Gastrocnemius medialis (tissue), 4 donors: Measurements from ENCODE around the gene ATXN7L2.

Experiments used
- POLR2A ChIP-seq, 2 donors: fragments of 450-650 bp; IDR thresholded peaks; one replicate each; pipeline ENCODE4 v1.6.1; 2017; ENCODE audit warnings: antibody characterized with exemption in 2 of 2, mild to moderate bottlenecking in 2 of 2, moderate library complexity in 2 of 2
- TF ChIP-seq, protein P1 (sequence below), 5 experiments: fragments of 450-650 bp in 3 of 5; fragments of 200-600 bp in 2 of 5; sonication (generic) in 2 of 5; IDR thresholded peaks in 4 of 5; conservative IDR thresholded peaks in 1 of 5; 1 replicate in 4 of 5; 2 replicates in 1 of 5; pipeline ENCODE4 v1.5.1; 2016 to 2019; ENCODE audit warnings: antibody characterized with exemption in 5 of 5, mild to moderate bottlenecking in 3 of 5, moderate library complexity in 3 of 5

DNA sequence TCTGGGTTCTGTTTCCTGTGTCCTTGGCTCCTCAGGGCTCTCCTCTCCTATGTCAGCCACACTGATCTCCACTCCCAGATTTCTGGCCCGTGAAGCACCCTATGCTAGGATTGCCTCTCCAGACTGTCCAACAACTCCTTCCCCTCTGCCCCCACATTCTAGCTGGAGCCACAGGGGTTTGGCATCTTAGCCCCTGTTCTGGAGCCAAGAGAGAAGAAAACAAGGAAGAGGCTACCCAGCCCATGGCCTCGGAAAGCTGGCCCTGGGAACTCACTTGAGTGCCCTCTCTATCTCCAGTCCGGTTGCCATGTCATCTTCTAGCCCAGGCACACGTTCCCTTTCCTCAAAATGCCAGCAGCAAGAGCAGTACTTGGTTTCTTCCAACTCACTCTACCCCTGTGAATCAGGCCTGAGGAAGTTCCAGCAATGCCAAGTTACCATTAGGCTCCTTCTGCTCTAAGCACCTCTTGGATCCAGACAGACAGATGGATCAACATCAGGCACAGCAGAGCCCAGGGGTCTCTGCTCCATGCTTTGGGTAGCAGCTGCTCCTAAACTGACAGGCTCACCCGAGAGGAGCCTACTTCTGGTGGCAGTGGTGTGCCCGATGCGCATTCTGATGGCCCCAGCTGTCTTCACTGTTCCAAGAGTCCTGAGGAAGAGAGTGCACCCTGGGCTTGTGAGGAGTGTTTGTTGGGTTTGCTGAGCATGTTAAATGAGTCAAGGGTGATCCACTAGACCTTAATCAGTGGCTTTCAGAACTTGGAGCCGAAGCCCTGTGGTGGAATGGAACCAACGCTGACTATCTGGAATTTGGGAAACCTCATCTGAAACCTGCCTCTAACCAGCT, 44.4 kb downstream of the ATXN7L2 start:
- TF ChIP-seq POLR2A (IDR thresholded peaks at IDR 0.05): no peak
- TF ChIP-seq, protein P1, sequence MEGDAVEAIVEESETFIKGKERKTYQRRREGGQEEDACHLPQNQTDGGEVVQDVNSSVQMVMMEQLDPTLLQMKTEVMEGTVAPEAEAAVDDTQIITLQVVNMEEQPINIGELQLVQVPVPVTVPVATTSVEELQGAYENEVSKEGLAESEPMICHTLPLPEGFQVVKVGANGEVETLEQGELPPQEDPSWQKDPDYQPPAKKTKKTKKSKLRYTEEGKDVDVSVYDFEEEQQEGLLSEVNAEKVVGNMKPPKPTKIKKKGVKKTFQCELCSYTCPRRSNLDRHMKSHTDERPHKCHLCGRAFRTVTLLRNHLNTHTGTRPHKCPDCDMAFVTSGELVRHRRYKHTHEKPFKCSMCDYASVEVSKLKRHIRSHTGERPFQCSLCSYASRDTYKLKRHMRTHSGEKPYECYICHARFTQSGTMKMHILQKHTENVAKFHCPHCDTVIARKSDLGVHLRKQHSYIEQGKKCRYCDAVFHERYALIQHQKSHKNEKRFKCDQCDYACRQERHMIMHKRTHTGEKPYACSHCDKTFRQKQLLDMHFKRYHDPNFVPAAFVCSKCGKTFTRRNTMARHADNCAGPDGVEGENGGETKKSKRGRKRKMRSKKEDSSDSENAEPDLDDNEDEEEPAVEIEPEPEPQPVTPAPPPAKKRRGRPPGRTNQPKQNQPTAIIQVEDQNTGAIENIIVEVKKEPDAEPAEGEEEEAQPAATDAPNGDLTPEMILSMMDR (IDR thresholded peaks at IDR 0.05 in 4 of 5, conservative IDR thresholded peaks at IDR 0.05 in 1 of 5): no peak
